ENCODE data around the gene DMD.

DNA sequence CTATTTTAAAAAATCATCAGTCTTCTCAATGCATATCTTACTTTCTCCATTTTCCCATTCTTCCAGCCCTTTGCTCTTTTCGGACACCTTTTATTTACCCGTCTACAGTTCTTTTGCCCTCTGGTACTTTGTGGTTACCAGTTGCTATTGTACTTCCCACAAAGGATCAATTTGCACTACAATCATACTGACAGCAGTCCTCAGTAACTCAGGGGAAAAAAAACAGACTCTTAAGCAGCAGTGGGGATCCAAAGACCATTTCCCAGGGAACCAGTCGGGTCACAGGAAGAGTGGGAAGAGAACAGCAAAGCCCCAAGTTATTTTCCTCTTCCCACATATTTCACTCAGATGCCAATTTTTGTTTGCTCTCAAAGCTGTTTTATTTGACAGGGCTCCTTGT is 23.1 kb downstream of the DMD start:
- TF ChIP-seq, protein P1, sequence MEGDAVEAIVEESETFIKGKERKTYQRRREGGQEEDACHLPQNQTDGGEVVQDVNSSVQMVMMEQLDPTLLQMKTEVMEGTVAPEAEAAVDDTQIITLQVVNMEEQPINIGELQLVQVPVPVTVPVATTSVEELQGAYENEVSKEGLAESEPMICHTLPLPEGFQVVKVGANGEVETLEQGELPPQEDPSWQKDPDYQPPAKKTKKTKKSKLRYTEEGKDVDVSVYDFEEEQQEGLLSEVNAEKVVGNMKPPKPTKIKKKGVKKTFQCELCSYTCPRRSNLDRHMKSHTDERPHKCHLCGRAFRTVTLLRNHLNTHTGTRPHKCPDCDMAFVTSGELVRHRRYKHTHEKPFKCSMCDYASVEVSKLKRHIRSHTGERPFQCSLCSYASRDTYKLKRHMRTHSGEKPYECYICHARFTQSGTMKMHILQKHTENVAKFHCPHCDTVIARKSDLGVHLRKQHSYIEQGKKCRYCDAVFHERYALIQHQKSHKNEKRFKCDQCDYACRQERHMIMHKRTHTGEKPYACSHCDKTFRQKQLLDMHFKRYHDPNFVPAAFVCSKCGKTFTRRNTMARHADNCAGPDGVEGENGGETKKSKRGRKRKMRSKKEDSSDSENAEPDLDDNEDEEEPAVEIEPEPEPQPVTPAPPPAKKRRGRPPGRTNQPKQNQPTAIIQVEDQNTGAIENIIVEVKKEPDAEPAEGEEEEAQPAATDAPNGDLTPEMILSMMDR (IDR thresholded peaks at IDR 0.05), result no peak
- TF ChIP-seq EZH2 (IDR thresholded peaks at IDR 0.05; ENCODE audit: borderline replicate concordance, insufficient read depth, low read depth, low read length, poor library complexity, severe bottlenecking), result no peak
